ENCODE measurements around the gene NFATC2IP. TPM values are rescaled to one million over a fixed set of nuclear protein-coding genes. Genes with fewer than 3 reads are reported as not detected.
A peak's percentile ranks its signal among the peaks of the same experiment; 100 is the strongest.
"Not testable (repeated sequence)": the region's sequence is repeated elsewhere in the genome, so short reads cannot be mapped to it uniquely, and the experiment has no call there.

Gene NFATC2IP
- total RNA-seq, 1 donor from 2014 or later, result 30.0 TPM

DNA sequence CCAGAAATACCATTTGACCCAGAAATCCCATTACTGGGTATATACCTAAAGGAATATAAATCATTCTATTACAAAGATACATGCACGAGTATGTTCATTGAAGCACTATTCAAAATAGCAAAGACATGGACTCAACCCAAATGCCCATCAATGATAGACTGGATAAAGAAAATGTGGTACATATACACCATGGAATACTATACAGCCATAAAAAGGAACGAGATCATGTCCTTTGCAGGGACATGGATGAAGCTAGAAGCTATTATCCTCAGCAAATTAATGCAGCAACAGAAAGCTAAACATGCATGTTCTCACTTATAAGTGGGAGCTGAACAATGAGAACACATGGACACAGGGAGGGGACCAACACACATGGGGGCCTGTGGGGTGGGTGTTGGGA, 24.5 kb upstream of the NFATC2IP start:
- DNase-seq, result not testable (repeated sequence)

- DNase-seq, result no peak
These were observed 22.9 kb upstream of the NFATC2IP start for GRCh38 chr16:28927815-28928214.

- DNase-seq, result no peak
These were observed 20.5 kb upstream of the NFATC2IP start for GRCh38 chr16:28930203-28930602.

DNA sequence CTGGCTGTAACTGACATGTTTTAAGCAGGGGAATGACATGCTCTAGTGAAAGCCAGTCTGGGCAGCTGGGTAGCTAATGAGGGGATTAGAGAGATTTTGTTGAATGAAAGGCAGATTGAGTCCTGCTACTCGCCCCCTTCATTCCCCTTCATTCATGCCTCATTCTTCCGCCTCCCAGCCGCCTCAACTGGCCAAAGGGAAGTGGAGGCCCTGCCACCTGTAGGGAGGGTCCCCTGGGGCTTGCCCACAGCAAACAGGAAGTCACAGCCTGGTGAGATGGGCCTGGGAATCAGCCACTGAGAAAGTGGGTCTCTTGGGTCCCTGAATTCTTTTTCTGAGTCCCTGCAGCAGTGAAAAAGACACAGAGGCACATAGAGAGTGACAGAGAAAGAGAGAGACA, 20.1 kb upstream of the NFATC2IP start:
- DNase-seq, result no peak

DNA sequence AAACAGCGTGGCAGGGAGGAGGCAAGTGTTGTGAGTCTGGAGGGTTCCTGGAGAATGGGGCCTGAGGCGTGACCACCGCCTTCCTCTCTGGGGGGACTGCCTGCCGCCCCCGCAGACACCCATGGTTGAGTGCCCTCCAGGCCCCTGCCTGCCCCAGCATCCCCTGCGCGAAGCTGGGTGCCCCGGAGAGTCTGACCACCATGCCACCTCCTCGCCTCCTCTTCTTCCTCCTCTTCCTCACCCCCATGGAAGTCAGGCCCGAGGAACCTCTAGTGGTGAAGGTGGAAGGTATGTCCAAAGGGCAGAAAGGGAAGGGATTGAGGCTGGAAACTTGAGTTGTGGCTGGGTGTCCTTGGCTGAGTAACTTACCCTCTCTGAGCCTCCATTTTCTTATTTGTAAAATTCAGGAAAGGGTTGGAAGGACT, 18.9 kb upstream of the NFATC2IP start, which contains the start of gene CD19:
CD19 (plus strand) TSS at position 171 of the 425 bp plus-strand sequence; CDS start at position 201, 30 bp downstream.
- DNase-seq, result no peak

GRCh38 chr16:28932339-28933141, 18.2 kb upstream of the NFATC2IP start:
- no peak for DNase-seq

DNA sequence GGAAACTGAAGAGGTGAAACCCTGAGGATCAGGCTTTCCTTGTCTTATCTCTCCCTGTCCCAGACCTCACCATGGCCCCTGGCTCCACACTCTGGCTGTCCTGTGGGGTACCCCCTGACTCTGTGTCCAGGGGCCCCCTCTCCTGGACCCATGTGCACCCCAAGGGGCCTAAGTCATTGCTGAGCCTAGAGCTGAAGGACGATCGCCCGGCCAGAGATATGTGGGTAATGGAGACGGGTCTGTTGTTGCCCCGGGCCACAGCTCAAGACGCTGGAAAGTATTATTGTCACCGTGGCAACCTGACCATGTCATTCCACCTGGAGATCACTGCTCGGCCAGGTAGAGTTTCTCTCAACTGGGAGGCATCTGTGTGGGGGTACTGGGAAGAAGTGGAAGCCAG, 17.6 kb upstream of the NFATC2IP start:
- no peak for DNase-seq

- DNase-seq, result no peak
These were observed 15.4 kb upstream of the NFATC2IP start for GRCh38 chr16:28935346-28935745.

- peak; percentile 84 for DNase-seq
These were observed 14.6 kb upstream of the NFATC2IP start for GRCh38 chr16:28935924-28936783.

GRCh38 chr16:28936784-28937155, 14.0 kb upstream of the NFATC2IP start:
- DNase-seq, result no peak

DNA sequence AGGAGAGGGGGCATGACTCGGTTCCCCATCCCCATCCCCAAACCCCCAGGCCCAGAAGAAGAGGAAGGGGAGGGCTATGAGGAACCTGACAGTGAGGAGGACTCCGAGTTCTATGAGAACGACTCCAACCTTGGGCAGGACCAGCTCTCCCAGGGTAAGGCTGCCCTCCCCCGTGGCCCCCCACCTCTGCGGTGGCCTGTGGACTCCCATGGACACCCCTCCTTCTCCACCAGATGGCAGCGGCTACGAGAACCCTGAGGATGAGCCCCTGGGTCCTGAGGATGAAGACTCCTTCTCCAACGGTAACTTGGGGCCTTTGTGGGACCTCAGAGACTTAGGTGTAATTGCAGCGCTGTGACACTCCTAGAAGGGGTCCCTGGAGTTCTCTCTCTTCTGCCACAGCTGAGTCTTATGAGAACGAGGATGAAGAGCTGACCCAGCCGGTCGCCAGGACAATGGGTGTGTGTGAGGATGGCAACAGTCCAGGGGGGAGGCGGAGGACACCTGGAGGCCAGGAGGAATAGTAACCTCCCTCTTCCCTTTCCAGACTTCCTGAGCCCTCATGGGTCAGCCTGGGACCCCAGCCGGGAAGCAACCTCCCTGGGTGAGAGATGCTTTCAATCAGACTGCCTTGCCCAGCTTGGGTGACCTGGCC, 13.4 kb upstream of the NFATC2IP start:
- DNase-seq, result no peak

DNA sequence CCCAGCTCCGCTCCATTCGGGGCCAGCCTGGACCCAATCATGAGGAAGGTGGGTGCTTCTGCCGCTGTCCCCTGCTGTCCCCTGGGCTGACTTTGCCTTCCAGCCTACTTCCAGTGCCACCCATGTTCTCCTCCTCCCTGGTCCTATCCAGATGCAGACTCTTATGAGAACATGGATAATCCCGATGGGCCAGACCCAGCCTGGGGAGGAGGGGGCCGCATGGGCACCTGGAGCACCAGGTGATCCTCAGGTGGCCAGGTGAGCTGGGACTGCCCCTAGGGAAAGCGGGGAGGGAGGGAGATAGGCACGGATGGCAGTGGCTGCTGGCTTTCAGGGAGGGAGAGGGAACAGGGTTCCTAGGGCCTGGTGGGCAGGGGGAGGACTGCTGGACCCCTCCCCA, 12.0 kb upstream of the NFATC2IP start:
- DNase-seq, result no peak

DNA sequence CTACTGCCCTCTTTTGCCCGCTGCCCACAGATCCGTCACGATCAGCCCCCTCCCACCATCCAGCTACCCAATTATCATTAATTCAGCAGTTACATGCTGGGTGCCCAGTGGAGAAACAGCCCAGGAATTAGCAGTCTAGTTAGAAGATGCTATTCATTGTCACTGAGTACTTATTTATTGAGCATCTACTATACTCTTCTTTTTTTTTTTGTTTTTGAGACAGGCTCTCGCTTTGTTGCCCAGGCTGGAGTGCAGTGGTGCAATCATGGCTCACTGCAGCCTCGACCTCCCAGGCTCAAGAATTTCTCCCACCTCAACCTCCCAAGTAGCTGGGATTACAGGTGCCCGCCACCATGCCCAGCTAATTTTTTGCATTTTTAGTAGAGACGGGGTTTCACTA, 10.9 kb upstream of the NFATC2IP start:
- not testable (repeated sequence) for DNase-seq

DNA sequence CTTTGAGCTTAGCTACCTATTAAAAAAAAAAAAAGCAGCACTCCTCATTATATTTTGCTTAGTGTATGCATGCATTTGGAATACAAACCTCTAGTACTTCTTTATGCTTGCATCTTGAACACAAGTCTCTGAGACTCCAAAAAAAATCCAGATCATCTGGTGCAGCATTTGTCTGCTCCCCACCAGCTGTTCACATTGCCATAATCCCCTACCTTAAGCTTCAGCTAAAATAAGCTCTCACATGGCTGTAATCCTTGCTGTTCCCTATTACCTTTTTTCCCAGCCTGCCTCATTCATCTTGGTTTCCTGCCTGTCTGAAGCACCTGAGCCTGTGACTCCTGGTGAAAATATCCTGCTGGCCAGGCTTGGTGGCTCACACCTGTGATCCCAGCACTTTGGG, 7.5 kb upstream of the NFATC2IP start:
- no peak for DNase-seq

GRCh38 chr16:28946681-28947080, 4.1 kb upstream of the NFATC2IP start:
- DNase-seq, result no peak

GRCh38 chr16:28951410-28951943, 740 bp downstream of the NFATC2IP start:
- DNase-seq, result peak; percentile 28

GRCh38 chr16:28958216-28958615, 7.5 kb downstream of the NFATC2IP start:
- DNase-seq, result no peak

GRCh38 chr16:28958836-28959235, 8.1 kb downstream of the NFATC2IP start:
- no peak for DNase-seq

DNA sequence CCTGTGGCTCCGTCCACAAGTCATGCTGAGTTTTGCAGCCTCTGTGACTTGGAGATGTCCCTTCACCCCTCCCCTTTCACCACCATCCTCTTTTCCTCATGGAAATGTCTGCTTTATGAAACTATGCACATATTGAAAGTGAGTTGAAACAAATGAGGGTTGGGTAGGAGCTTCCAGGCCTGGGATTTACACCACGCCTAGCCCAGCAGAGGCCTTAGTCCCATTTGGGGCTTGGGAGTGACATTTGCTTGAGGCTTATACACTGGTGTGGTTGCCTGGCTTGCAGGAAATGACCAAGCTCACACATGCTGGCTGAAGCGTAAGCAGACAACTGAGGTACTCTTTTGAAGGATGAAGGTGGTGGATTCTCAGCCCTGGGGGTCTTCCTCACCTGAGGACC, 13.3 kb downstream of the NFATC2IP start:
- no peak for DNase-seq

DNA sequence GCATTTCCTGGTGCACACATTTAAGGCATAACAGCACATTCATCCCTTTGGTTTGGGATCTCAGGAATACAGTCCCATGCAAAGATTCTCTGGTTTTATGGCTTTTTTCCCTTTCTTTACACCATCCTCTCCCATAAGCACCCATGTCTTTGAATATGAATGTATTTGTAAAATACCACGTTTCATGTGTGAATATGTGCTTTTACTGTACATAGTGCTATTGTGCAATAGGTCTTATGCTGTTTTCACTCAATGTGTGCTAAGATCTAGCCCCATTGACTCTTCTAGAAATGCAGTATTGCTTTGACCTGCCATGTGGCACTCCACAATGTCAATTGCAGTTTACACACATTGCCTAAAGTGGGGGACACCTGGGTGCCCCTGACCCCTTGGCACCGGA, 13.8 kb downstream of the NFATC2IP start:
- DNase-seq, result no peak

GRCh38 chr16:28967156-28967555, 16.4 kb downstream of the NFATC2IP start:
- DNase-seq, result no peak

DNA sequence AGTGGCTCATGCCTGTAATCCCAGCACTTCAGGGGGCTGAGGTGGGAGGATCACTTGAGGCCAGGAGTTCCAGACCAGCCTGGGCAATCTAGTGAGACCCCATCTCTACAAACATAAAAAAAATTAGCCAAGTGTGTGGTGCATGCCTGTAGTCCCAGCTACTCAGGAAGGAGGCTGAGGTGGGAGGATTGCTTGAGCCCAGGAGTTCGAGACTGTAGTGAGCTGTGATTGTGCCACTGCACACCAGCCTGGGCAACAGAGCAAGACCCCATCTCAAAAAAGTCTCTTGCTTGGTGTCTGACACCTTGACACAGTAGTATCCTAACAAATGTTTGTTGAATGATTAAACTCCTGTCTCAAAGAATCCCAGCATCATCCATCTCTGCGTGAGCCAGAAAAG, 19.0 kb downstream of the NFATC2IP start:
- DNase-seq, result not testable (repeated sequence)

DNA sequence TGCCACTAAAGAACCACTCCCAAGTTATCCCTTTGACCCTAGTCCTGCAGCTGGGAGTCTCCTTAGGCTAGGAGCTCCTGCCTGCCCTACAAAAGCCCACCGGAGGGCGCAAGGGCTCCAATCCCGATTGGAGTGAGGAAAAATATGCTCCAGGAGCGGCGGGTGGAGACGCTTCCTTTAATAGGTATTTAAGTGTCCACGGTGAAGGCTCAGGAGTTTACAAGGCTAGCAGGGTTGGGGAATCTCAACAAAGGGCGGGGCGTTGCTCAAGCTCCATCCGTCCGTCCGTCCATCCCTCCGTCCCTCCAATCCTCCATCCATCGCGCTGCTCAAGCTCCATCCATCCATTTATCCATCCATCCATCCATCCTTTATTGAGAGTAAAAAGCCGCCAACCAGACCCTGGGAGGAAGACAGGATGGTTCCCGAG, 23.3 kb downstream of the NFATC2IP start:
- DNase-seq, result peak; percentile 84

Data from dermis blood vessel endothelial cell (primary cell).